Right lung (tissue), 5 donors: ENCODE results near the gene NTRK1. TPM values are rescaled to one million over a fixed set of nuclear protein-coding genes. Genes with fewer than 3 reads are reported as not detected.
"Not testable (repeated sequence)": the region's sequence is repeated elsewhere in the genome, so short reads cannot be mapped to it uniquely, and the experiment has no call there.

Experiments
- DNase-seq, 2 donors: peaks; one replicate each; pipeline ENCODE4 v3.0.0-alpha.2; 2013
- polyA plus RNA-seq, 5 donors: library from polyadenylated mRNA; unstranded; fragments of 120-200 nt; gene quantifications; one replicate each; pipeline versions ENCODE4 v1.2.1 to v1.2.3, GENCODE V29; 2013; ENCODE audit warnings: inconsistent platforms in 1 of 5, low replicate concordance in 1 of 5; ENCODE audit not compliant: insufficient read length in 5 of 5, insufficient read depth in 1 of 5

NTRK1 gene
- polyA plus RNA-seq, 5 donors = 0.10 to 0.21 (median 0.18) TPM

DNA sequence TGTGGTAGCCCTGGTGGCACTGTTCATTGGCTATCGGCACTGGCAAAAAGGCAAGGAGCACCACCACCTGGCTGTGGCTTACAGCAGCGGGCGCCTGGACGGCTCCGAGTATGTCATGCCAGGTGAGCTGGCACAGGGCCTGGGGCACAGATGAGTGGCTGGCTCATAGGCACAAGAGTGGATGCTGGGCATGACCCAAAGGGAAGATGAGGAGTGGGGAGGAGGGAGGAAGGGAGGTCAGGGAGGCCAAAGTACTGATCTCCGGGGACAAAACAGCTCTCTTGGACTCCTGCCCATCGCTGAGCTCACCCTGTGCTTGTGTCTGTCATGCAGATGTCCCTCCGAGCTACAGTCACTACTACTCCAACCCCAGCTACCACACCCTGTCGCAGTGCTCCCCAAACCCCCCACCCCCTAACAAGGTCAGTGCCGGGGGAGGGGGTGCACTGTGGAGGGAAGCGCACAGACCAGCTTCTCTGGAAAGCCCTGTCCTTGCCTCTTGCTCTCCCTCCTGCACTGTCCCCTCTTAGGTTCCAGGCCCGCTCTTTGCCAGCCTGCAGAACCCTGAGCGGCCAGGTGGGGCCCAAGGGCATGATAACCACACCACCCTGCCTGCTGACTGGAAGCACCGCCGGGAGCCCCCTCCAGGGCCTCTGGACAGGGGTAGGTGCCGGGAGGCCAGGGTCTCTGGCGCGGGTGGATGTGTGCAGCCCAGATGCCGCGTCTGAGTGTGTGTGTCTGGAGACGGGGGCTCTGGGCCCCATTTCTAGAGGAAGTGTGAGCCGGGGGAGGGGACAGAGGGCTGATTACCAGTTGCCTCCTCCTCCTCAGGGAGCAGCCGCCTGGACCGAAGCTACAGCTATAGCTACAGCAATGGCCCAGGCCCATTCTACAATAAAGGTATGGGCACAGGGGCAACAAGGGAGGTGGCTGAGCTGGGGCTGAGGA is 52.5 kb downstream of the NTRK1 start:
- DNase-seq = no peak

DNA sequence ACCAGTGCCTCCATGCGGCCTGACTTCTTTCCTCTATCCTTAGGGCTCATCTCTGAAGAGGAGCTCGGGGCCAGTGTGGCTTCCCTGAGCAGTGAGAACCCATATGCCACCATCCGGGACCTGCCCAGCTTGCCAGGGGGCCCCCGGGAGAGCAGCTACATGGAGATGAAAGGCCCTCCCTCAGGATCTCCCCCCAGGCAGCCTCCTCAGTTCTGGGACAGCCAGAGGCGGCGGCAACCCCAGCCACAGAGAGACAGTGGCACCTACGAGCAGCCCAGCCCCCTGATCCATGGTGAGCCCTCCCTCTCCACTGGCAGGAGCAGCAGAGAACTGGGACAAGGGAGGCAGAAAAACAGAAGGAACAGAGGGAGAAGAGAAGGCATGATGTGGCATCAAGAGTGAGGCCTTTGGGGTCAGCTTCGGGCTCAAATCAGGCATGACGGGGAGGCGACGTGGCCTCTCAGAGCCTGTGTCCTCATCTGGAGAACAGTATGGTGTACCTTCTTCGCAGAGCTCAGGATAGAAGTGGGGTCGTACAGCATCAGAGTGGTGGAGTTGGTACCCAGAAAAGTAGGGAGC is 53.2 kb downstream of the NTRK1 start:
- DNase-seq = no peak

DNA sequence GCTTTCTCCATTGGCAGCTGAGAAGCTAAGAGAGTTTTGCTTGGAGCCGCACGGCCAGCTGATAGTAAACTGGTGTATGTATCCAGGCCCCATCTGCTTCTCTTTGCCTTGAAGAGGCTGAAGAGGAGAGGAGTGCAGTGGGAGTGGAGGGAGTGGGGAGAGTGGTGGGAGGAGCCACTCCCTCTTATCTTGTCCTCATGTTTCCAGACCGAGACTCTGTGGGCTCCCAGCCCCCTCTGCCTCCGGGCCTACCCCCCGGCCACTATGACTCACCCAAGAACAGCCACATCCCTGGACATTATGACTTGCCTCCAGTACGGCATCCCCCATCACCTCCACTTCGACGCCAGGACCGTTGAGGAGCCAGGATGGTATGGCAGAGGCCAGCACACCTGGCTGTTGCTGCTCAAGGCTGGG is 53.8 kb downstream of the NTRK1 start:
- DNase-seq = no peak

DNA sequence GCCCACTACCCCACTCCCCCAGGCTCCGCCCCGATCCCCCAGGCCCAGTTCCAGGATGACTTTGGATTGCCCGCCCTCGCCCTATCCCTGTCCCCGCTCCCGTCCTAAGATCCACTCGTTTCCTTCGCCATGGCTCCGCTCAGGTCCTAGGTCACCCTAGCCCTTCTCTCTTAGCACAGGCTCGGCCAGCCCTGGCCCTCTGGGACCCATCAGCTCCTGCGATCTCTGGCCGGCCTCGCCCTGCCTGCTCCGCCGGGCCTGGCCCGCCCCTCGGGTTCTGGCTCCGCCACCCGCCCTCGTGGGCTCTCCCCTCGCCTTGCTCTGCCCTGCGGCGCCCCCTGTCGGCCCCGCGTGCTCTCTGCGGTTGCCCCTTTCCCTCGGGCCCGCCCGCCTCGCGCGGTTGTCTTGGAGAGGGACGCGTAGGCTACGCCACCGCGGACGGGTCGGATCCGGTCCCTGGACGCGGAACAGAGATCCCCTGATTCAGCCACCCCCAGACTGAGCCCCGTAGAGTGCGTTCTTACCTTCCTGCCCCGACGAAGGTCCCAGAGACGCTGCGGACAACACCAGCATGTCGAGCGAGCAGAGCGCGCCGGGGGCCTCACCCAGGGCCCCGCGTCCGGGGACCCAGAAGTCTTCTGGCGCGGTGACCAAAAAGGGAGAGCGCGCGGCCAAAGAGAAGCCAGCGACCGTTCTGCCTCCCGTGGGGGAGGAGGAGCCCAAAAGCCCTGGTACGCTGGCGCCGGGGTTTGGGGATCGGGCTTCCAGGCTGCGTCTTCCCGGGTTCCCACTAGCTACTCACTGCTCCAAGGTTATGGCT is 59.8 kb downstream of the NTRK1 start, which contains the start of gene LRRC71:
TSS of gene LRRC71 (plus strand) at position 400 of the 820 bp plus-strand sequence. CDS start at position 572, 172 bp downstream.
- DNase-seq = peak; percentile 74 to 76

DNA sequence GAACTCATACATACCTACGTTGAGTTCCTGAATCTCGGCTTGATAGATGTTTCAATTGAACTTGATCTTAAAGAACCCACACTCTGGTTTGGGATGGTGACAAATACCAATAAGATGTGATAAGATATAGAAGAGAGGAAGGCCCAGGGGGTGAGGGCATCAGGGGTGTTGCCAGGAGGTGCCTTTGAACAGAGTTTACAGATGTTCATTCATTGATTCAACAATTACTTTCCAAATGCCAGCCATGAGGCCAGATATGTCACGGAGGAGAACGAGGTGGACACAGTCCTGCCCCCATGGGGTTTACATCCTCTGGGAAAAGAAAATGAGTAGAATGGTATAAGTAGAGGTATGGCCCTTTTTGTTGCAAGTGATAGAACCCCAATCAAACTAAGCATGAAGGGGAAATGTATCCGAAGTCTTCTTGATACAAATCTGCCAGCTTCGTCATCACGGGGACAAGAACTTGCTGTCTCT is 60.4 kb downstream of the NTRK1 start:
- no peak for DNase-seq

DNA sequence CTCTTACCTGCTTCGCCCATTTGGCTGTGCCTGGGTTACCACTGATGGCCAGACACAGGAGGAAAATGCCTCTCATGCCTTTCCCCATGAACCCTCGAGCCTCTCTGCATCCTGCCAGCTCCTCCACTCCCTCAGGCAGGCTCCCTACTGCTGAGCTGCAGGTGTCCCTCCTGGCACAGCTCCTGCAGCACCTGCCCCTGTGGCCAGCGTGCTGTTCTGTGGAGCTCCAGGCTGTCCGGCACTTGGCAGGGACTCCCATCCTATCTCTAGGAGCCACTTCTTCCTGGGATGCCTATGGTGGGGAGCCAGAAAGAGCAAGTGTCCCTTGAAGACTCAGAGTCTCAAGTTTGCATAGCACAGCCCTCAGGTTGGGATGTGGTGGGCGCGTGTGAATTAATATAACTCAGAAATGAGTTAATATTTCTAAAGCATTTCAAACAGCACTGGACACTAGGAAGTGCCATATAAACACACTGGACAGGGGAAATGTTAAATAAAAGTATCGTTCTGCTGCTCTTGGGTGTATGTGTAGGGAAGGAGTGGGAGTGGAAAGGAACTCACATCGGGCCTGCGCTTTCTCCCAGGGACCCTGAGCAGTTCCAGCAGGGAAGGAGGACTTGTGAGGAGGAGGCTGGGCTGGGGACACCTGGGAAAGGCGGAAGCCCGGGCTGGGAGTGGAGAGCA is 62.5 kb downstream of the NTRK1 start:
- DNase-seq = no peak

DNA sequence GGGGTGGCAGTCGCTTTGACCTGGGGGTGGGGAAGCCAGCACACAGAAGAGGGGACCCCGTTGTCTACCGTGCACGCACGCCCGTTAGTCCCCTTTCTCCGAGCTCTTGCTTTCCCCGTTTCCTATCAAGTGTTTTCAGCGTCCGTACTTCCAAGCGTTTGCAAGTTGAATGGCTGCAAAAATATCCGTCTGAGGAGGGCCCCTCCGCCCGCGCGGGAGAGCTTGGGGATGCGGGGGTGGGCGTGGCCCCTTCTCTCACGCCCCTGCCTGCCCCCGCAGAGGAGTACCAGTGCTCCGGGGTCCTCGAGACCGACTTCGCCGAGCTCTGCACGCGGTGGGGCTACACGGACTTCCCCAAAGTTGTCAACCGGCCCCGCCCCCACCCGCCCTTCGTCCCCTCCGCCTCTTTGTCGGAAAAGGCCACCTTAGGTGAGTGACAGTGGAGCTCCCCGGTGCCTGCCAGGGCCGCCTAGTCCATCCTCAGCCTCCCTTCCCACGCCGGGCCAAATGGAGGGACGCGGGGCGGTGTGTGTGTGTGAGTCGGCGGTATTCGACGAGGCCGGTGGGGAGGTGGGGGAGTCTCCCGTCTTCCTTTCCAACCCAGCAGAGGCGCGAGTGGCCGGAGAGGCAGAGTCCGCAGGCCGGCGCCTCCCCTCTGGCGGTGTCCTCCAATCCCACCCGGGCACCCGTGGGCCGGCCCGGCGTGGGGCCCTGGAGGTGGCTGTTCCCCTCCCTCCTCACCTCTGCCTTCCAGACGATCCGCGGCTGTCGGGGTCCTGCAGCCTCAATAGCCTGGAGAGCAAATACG is 63.2 kb downstream of the NTRK1 start:
- DNase-seq = no peak

DNA sequence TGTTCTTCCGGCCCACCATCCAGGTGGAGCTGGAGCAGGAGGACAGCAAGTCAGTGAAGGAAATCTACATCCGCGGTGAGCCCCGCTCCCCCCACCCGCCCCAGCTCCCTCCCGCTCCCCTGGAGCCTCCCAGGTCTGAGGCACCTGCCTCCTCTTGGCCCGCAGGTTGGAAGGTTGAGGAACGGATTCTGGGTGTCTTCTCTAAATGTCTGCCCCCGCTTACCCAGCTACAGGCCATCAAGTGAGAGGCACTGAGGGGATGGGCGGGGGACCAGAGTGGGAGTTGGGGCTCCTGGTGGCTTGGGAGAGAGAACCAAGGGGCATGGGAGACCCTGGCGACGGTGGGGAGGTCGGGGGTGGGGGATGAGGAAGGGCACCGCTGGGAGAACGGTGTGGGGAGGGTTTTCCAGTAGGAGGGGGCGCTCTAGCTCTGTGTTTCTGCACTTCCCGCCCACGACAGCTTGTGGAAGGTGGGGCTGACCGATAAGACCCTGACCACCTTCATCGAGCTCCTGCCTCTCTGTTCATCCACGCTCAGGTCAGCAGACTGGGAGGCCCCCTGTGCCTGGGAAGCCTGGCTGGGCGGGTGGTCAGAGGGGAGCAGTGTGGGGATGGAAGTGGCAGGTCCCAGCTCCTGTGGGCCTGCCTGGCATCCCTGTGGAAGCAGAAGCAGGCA is 64.0 kb downstream of the NTRK1 start:
- DNase-seq = no peak

DNA sequence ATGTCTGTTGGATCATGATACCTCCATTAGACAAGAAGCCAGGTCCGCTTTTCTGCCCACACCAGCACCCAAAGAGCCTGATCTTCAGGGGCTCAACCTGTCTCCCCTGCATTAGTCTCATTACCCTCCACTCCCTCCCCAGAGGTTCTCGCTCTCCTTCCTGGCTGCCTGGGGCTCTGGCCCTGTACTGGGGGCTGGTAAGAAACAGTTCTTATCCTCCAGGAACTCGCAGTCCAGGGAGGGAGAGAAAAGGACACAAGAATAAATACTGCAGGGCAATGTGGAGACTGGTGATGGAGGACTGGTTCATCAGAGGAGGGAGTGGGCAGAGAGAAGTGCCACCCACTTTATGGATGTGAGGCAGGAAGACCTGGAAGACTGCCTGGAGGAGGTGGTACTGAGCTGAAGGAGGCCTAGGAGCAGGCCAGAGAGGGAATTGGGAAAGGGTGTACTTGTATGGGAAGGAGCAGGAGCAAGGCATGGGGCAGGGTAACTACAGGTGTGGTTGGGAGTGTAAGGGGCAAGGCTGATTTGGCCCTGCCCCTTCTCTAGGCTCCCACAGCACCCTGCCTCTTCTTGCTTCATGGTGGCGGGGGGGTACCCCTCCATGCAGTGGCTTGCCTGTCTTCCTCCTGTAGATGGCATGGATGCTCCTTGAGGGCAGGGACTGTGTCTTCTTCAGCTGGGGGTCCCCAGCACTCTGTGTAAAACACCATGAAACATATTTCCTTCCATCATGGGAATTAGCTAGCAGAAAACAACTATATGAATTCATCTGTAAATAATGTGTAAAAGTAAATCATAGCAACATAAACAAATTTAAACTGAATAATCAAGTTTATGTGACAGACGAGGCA is 64.7 kb downstream of the NTRK1 start:
- DNase-seq = no peak

DNA sequence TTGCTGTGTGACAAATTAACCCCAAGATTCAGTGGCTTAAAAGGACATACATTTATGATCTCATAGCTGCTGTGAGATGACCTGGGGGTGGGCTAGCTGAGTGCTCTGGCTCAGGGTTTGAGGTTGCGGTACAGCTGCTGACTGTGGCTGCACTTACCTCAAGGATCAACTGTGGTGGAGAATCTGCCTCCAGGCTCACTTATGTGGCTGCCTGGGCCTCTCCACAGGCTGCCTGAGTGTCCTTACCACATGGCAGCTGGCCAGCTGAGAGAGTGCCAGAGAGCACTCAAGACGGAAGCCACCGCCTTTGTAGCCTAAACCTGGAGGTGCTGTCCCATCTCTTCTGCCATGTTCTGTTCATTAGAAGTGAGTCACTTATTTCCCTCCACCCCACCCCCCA is 65.5 kb downstream of the NTRK1 start:
- peak; percentile 50 to 60 for DNase-seq

DNA sequence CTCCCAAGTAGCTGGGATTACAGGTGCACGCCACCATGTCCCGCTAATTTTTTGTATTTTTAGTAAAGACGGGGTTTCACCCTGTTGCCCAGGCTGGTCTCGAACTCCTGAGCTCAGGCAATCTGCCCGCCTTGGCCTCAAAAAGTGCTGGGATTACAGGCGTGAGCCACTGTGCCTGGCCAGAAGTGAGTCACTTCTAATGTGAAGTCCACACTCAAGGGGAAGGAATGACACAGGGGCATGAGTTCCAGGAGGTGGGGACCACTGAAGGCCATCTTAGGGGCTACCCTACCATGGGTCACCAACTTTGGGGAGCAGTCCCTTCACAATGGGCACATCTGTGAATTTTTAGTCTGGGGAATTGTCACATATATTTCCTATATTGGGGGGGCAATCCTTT is 66.0 kb downstream of the NTRK1 start:
- not testable (repeated sequence) for DNase-seq

DNA sequence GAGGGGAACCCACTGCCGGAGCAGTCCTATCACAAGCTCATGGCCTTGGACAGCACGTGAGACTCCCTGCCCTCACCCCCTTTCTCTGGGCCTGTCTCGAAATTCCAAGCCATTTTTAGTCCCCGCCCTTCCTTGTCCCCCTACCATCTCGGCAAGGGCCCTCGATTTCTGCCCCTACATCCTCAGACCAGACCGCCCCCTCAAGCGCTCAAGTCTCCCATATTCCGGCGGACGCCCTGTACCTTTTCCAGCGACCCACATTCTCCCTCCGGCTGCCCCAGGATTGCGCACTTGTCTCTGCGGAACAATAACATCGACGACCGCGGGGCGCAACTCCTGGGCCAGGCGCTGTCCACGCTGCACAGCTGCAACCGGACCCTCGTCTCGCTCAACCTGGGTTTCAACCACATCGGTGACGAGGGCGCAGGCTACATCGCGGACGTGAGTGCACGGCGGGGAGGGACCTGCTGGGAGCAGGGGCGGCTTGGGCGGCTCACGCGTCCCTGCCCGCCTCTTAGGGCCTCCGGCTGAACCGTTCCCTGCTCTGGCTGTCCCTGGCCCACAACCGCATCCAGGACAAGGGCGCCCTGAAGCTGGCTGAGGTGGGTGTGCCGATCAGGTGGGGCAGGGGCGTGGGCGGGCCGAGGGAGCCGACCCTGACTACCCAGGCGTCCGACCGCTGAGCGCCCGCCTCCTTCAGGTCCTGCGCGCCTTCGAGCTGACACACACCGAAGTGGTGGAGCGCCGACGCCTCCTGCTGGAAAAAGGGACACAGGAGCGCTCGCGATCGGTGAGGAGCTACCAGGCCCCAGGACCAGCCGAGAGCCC is 66.8 kb downstream of the NTRK1 start:
- DNase-seq = peak; percentile 51 to 59

DNA sequence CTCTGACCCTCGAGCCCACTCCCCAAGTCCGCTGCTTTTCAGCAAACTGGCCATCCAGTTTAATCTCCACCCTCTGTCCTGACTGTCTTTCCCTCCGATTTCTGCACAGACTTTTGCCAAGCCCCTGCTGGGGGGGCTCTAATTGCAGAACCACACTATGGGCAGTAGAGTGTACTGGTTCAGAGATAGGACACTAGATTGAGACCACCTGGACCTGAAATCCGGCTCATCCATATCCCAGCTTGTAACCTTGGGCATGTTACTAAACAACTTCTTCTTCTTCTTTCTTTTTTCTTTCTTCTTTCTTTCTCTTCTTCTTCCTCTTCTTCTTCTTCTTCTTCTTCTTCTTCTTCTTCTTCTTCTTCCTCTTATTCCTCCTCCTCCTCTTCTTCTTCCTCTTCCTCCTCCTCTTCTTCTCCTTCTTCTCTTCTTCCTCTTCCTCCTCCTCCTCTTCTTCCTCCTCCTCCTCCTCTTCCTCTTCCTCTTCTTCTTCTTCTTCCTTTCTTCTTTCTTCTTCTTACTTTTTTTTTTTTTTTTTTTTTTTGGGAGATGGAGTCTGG is 67.5 kb downstream of the NTRK1 start:
- DNase-seq = no peak

DNA sequence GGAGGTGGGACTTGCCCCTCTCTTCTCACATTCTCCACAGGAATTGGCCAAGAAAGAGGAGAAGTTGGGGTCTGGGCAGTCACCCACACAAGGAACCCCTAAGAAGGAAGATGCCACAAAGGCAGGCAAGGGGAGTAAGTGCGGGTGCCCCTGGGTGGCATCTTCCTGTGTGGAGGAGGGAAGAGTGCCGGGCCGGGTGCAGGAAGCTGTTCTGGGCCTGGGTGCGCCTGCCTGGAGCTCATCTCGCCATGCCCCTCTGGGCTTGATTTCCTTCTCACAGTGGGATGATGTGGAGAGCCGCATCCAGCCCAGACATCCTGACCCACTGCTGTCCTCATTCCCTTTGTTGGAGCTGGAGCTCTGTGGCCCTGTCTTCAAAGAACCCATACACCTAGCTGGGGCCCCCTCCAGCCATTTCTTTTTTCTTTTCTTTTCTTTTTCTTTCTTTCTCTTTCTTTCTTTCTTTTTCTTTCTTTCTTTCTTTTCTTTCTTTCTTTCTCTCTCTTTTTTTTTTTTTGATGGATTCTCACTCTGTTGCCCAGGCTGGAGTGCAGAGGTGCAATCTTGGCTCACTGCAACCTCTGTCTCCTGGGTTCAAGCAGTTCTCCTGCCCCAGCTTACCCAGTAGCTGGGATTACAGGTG is 69.1 kb downstream of the NTRK1 start:
- no peak for DNase-seq

DNA sequence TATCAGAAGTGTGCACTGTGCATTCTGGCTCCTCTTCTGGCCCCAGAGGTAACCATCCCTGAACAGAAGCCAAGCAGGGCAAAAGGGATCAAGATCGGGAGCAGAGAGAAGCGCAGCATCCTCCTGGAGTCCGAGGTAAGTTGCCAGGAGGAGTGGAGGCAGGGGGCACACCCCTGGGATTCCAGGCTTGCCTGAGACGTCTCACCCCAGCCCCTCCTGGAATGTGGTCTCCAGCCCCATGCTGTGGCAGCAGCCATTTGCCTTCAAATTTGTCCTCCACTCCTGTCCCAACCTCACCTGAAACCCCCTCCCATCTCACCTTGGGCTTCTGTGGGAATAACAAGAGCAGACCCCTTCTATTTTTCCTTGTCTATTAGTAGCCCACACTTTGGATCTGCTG is 69.8 kb downstream of the NTRK1 start:
- DNase-seq = no peak
